Uterus (tissue), 2 donors: Measurements from ENCODE around the gene YIF1A.
"Not testable (repeated sequence)": the region's sequence is repeated elsewhere in the genome, so short reads cannot be mapped to it uniquely, and the experiment has no call there.

Experiments
- CTCF ChIP-seq, 4 experiments: fragments of 200-600 bp in 2 of 4; fragments of 450-650 bp in 2 of 4; sonication (generic) in 2 of 4; IDR thresholded peaks; one replicate each; pipeline ENCODE4 v1.5.1; 2016 to 2019; ENCODE audit warnings: antibody characterized with exemption in 4 of 4, mild to moderate bottlenecking in 2 of 4, moderate library complexity in 1 of 4
- POLR2A ChIP-seq, 2 donors: fragments of 450-650 bp; IDR thresholded peaks; one replicate each; pipeline ENCODE4 v1.6.1; 2016; ENCODE audit warnings: antibody characterized with exemption in 2 of 2, mild to moderate bottlenecking in 1 of 2, moderate library complexity in 1 of 2

GRCh38 chr11:66320289-66320688, 31.3 kb upstream of the YIF1A start:
- TF ChIP-seq CTCF, POLR2A (IDR thresholded peaks at IDR 0.05): not testable (repeated sequence)
